MM.1S (cell line): Measurements from ENCODE around the gene LRRC8C.

Source experiments
- DNase-seq: peaks from one replicate; pipeline ENCODE4 v3.0.0-alpha.2; 2015
- H2AFZ ChIP-seq: fragments of 300-600 bp; sonication (generic); 2 replicates; pipeline ENCODE4 v1.6.0; 2016; ENCODE audit warnings: antibody characterized with exemption, low read length
- H3F3A ChIP-seq: fragments of 300-600 bp; sonication (generic); 2 replicates; pipeline ENCODE4 v1.6.1; 2016; ENCODE audit warnings: mild to moderate bottlenecking, antibody characterized with exemption, low read length, moderate library complexity, mixed read lengths; ENCODE audit not compliant: insufficient read depth
- H3K27ac ChIP-seq: fragments of 300-600 bp; sonication (generic); 2 replicates; pipeline ENCODE4 v1.5.1; 2016; ENCODE audit warnings: mild to moderate bottlenecking, low read length
- H3K27me3 ChIP-seq: fragments of 300-600 bp; sonication (generic); replicated peaks from 2 replicates; pipeline ENCODE4 v1.6.0; 2016; ENCODE audit warnings: low read length; ENCODE audit not compliant: insufficient read depth
- H3K36me3 ChIP-seq: fragments of 300-600 bp; sonication (generic); replicated peaks from 2 replicates; pipeline ENCODE4 v1.6.1; 2016; ENCODE audit warnings: mild to moderate bottlenecking, low read length, mixed read lengths; ENCODE audit not compliant: insufficient read depth
- H3K4me1 ChIP-seq: fragments of 300-600 bp; sonication (generic); 2 replicates; pipeline ENCODE4 v1.6.1; 2016; ENCODE audit warnings: low read length, mixed read lengths
- H3K4me2 ChIP-seq: fragments of 300-600 bp; sonication (generic); 2 replicates; pipeline ENCODE4 v1.6.0; 2016; ENCODE audit warnings: low read depth, low read length
- H3K4me3 ChIP-seq: fragments of 300-600 bp; sonication (generic); 2 replicates; pipeline ENCODE4 v1.5.1; 2016; ENCODE audit warnings: low read length, mixed read lengths
- H3K79me2 ChIP-seq: fragments of 300-600 bp; sonication (generic); 2 replicates; pipeline ENCODE4 v1.6.1; 2016; ENCODE audit warnings: mixed run types, low read length, mixed read lengths
- H3K9ac ChIP-seq: fragments of 300-600 bp; sonication (generic); 2 replicates; pipeline ENCODE4 v1.6.1; 2016; ENCODE audit warnings: low read length, mixed read lengths
- H3K9me2 ChIP-seq: fragments of 300-600 bp; sonication (generic); replicated peaks from 2 replicates; pipeline ENCODE4 v1.6.1; 2016; ENCODE audit warnings: mild to moderate bottlenecking, low read length, mixed read lengths; ENCODE audit not compliant: insufficient read depth
- H3K9me3 ChIP-seq: fragments of 300-600 bp; sonication (generic); replicated peaks from 2 replicates; pipeline ENCODE4 v1.6.1; 2016; ENCODE audit warnings: mild to moderate bottlenecking, low read length, mixed read lengths; ENCODE audit not compliant: insufficient read depth
- H4K20me1 ChIP-seq: fragments of 300-600 bp; sonication (generic); 2 replicates; pipeline ENCODE4 v1.6.1; 2016; ENCODE audit warnings: mild to moderate bottlenecking, low read length, moderate library complexity, mixed read lengths; ENCODE audit not compliant: insufficient read depth
- EZH2 ChIP-seq: fragments of 300-600 bp; sonication (generic); optimal IDR thresholded peaks from 2 replicates; pipeline ENCODE3; 2017; ENCODE audit warnings: low read depth, mild to moderate bottlenecking, antibody characterized with exemption, low read length, mixed read lengths
- EZH2phosphoT487 ChIP-seq: fragments of 300-600 bp; sonication (generic); IDR thresholded peaks from 2 replicates; pipeline ENCODE4 v1.6.1; 2018; ENCODE audit warnings: antibody characterized with exemption, low read length
- TF ChIP-seq, protein P1 (sequence below): fragments of 300-600 bp; sonication (generic); IDR thresholded peaks from 2 replicates; pipeline ENCODE4 v1.5.1; 2016; ENCODE audit warnings: antibody characterized with exemption, low read length, mixed read lengths

LRRC8C gene

DNA sequence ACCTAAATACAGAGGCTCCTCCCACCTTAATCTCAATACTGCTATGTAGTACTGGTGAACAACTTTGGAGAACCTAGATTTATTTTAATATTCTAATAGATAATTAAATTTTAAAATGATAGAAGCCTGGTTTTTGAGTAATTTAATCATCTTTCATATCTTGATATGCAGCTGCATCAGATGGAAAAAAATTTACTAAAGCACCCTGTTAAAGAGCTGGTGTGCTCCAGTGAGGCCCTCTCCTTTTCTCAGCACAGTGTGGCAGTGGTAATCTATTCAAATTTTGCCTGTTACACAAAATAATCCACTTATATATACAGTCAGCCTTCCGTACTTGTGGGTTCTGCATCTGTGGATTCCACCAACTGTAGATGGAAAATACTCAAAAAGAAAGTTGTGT, 82.8 kb downstream of the LRRC8C start:
- no peaks in the 10 kb centered on the region for H3K9me2 ChIP-seq
- DNase-seq, result no peak
- H3K4me3 ChIP-seq, result no peak overlapping the region
- no peak overlapping the region for H3K4me2 ChIP-seq
- no peak overlapping the region for H2AFZ ChIP-seq
- H3K79me2 ChIP-seq, result 0 out of 2 replicates have a peak, but pooled peaks cover 2% of the 10 kb centered on the region
- H4K20me1 ChIP-seq, result no peaks in the 10 kb centered on the region
- no peak overlapping the region for H3K27ac ChIP-seq
- H3K36me3 ChIP-seq, result peaks cover 6% of the 10 kb centered on the region
- H3F3A ChIP-seq, result peaks cover 21% of the 10 kb centered on the region
- peaks cover 28% of the 10 kb centered on the region for H3K4me1 ChIP-seq
- H3K9me3 ChIP-seq, result no peaks in the 10 kb centered on the region
- no peaks in the 10 kb centered on the region for H3K27me3 ChIP-seq
- no peak for TF ChIP-seq EZH2phosphoT487
- TF ChIP-seq EZH2, result no peak
- TF ChIP-seq, protein P1, sequence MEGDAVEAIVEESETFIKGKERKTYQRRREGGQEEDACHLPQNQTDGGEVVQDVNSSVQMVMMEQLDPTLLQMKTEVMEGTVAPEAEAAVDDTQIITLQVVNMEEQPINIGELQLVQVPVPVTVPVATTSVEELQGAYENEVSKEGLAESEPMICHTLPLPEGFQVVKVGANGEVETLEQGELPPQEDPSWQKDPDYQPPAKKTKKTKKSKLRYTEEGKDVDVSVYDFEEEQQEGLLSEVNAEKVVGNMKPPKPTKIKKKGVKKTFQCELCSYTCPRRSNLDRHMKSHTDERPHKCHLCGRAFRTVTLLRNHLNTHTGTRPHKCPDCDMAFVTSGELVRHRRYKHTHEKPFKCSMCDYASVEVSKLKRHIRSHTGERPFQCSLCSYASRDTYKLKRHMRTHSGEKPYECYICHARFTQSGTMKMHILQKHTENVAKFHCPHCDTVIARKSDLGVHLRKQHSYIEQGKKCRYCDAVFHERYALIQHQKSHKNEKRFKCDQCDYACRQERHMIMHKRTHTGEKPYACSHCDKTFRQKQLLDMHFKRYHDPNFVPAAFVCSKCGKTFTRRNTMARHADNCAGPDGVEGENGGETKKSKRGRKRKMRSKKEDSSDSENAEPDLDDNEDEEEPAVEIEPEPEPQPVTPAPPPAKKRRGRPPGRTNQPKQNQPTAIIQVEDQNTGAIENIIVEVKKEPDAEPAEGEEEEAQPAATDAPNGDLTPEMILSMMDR, result no peak
- no peak overlapping the region for H3K9ac ChIP-seq

DNA sequence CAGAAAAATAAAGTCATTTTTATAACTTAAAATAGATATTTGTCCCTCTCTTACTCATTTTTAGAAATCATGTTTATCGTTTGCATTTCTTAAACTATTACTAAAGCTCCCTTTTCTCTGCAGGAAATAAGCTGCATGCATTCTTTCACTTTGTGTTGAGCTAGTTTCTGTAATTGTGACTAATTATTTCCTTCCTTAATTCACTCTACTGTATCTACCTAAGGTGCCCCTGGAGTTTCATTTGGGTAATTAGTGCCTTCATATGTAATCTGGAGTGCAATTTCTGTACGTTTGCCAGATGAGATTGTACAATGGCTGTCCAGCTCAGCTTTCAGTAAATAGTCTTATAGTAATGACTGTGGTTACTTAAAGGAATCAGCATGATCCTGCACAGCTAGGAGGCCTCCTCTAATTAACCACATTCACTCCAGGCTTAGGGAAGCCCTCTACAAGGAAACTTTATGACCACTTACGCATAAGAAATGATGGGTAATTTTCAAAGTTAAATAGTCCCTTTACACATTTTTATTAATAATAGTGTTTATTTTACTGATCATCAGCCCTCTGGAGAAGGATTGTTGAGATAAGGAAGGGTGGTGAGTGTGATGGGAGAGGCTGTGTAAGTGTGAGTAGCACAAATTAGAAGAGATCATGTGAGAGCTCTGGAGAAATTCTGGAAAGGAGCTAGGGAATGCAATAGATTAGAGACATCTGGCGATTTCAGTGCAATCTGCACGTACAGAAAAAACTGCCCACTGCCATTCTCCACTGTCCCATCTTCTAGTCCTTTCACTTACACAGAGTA, 86.8 kb downstream of the LRRC8C start:
- no peaks in the 10 kb centered on the region for H3K9me2 ChIP-seq
- peak overlapping the region; percentile 42 for H3K4me3 ChIP-seq
- no peaks in the 10 kb centered on the region for H3K27me3 ChIP-seq
- peak overlapping the region; percentile 56 for H3K9ac ChIP-seq
- H2AFZ ChIP-seq, result peak overlapping the region; percentile 42; the same call in 1 of the 2 replicates
- H3K79me2 ChIP-seq, result 0 out of 2 replicates have a peak, but pooled peaks cover 6% of the 10 kb centered on the region
- peak; percentile 85 for DNase-seq
- H3K9me3 ChIP-seq, result no peaks in the 10 kb centered on the region
- TF ChIP-seq EZH2phosphoT487, result no peak
- no peak for TF ChIP-seq EZH2
- TF ChIP-seq, protein P1, result peak; percentile 32
- peaks cover 49% of the 10 kb centered on the region for H3K4me1 ChIP-seq
- H3K4me2 ChIP-seq, result peak overlapping the region; percentile 79
- H3K27ac ChIP-seq, result peak overlapping the region; percentile 85
- H3F3A ChIP-seq, result peaks cover 28% of the 10 kb centered on the region
- no peaks in the 10 kb centered on the region for H3K36me3 ChIP-seq
- H4K20me1 ChIP-seq, result no peaks in the 10 kb centered on the region

DNA sequence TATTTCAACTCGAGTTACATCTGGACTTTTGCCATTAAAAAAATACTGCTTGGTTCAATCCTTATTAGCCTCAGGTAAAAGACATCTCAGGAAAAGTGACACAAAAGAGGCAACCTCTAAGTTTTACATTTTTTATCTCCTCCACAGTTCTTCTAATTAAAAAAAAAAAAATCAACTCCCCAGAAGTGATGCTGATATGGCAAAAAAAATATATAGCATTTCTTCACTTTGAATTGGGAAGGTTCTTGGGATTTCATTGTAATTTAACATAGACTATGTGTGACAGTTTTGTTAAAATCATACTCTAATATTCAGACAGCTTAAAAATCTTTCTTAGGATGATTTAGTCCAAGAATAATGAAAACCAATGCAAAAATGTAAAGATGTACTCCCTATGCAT, 87.9 kb downstream of the LRRC8C start:
- peaks cover 28% of the 10 kb centered on the region for H3F3A ChIP-seq
- no peaks in the 10 kb centered on the region for H3K9me2 ChIP-seq
- peaks cover 57% of the 10 kb centered on the region for H3K4me1 ChIP-seq
- H4K20me1 ChIP-seq, result no peaks in the 10 kb centered on the region
- H3K27me3 ChIP-seq, result no peaks in the 10 kb centered on the region
- H3K4me3 ChIP-seq, result no peak overlapping the region; the same call in 1 of the 2 replicates
- H3K9me3 ChIP-seq, result no peaks in the 10 kb centered on the region
- 0 out of 2 replicates have a peak, but pooled peaks cover 6% of the 10 kb centered on the region for H3K79me2 ChIP-seq
- H3K27ac ChIP-seq, result peak overlapping the region; percentile 17; the same call in 1 of the 2 replicates
- DNase-seq, result no peak
- H3K36me3 ChIP-seq, result no peaks in the 10 kb centered on the region
- H3K9ac ChIP-seq, result no peak overlapping the region
- TF ChIP-seq, protein P1, result no peak
- TF ChIP-seq EZH2 (no peak), EZH2phosphoT487 (no peak)
- H2AFZ ChIP-seq, result no peak overlapping the region
- peak overlapping the region; percentile 56 for H3K4me2 ChIP-seq
